B cell (primary cell): ENCODE data around the gene CXADR. TPM values are rescaled to one million over a fixed set of nuclear protein-coding genes. Genes with fewer than 3 reads are reported as not detected.

ENCODE experiments used
- ATAC-seq: fragments of 200-7000 bp; cut with Tn5 transposase; one replicate; pipeline ENCODE4 v1.10.0; 2021; ENCODE audit warnings: low read depth, mild to moderate bottlenecking, moderate number of reproducible peaks, moderate library complexity
- CTCF ChIA-PET: fragments of 350-600 bp; sonication (Branson Sonifier 250); formaldehyde crosslinking; loops from one replicate; lab custom pipeline; 2021; ENCODE audit warnings: antibody characterized with exemption, inconsistent platforms; lab: Charles Lee
- POLR2A ChIA-PET: fragments of 350-600 bp; sonication (Branson Sonifier 250); formaldehyde crosslinking; loops from one replicate; lab custom pipeline; 2021; ENCODE audit warnings: antibody characterized with exemption; lab: Charles Lee
- DNase-seq: peaks from one replicate; pipeline ENCODE4 v3.0.0; 2013
- H2AFZ ChIP-seq: 2 replicates; pipeline ENCODE4 v1.6.1; 2012; ENCODE audit warnings: mild to moderate bottlenecking, low read depth, low read length; ENCODE audit not compliant: insufficient read depth, poor library complexity, severe bottlenecking
- H3K27ac ChIP-seq, 2 donors: 1 replicate in 1 of 2; 2 replicates in 1 of 2; pipeline ENCODE4 v1.5.1; 2012 to 2013; ENCODE audit warnings: low read length in 2 of 2, mild to moderate bottlenecking in 2 of 2, moderate library complexity in 1 of 2
- H3K27me3 ChIP-seq, 4 experiments: fragments of 200-600 bp in 1 of 4; sonication (generic) in 1 of 4; replicated peaks in 1 of 4; 1 replicate in 2 of 4; 2 replicates in 2 of 4; pipeline versions ENCODE4 v1.6.1 to v1.7.0; 2013 to 2016; ENCODE audit warnings: low read length in 3 of 4, mild to moderate bottlenecking in 2 of 4, mixed read lengths in 1 of 4, moderate library complexity in 1 of 4; ENCODE audit not compliant: insufficient read depth in 4 of 4, control insufficient read depth in 3 of 4; ENCODE audit errors: control extremely low read depth in 1 of 4
- H3K36me3 ChIP-seq, 2 experiments: replicated peaks in 1 of 2; 1 replicate in 1 of 2; 2 replicates in 1 of 2; pipeline versions ENCODE4 v1.6.1 to v1.7.1; 2013; ENCODE audit warnings: low read length in 1 of 2; ENCODE audit not compliant: insufficient read depth in 2 of 2, control insufficient read depth in 1 of 2; ENCODE audit errors: control extremely low read depth in 1 of 2, extremely low read depth in 1 of 2
- H3K4me1 ChIP-seq, 2 donors: fragments of 200-600 bp in 1 of 2; sonication (generic) in 1 of 2; 1 replicate in 1 of 2; 2 replicates in 1 of 2; pipeline versions ENCODE4 v1.5.1 to v1.6.1; 2013 to 2017; ENCODE audit warnings: low read length in 2 of 2; ENCODE audit not compliant: control insufficient read depth in 2 of 2, insufficient read depth in 2 of 2
- H3K4me2 ChIP-seq: replicated peaks from 2 replicates; pipeline ENCODE3; 2012; ENCODE audit warnings: mild to moderate bottlenecking, low read depth, low read length; ENCODE audit not compliant: poor library complexity, severe bottlenecking
- H3K4me3 ChIP-seq, 5 experiments: fragments of 200-600 bp in 1 of 5; sonication (generic) in 1 of 5; 1 replicate in 3 of 5; 2 replicates in 2 of 5; pipeline versions ENCODE4 v1.5.1 to v1.7.0; 2011 to 2016; ENCODE audit warnings: low read length in 4 of 5, mild to moderate bottlenecking in 4 of 5, low read depth in 2 of 5, control low read depth in 1 of 5, moderate library complexity in 1 of 5; ENCODE audit not compliant: insufficient read depth in 1 of 5; ENCODE audit errors: control extremely low read depth in 1 of 5, extremely low read depth in 1 of 5
- H3K79me2 ChIP-seq: fragments of 200-600 bp; sonication (generic); one replicate; pipeline ENCODE4 v1.6.0; 2016; ENCODE audit warnings: low read length; ENCODE audit not compliant: control insufficient read depth, insufficient read depth
- H3K9ac ChIP-seq: fragments of 200-600 bp; sonication (generic); 2 replicates; pipeline ENCODE4 v1.6.1; 2017; ENCODE audit warnings: mild to moderate bottlenecking, low read length, moderate library complexity
- H3K9me3 ChIP-seq, 3 donors: one replicate each; pipeline versions ENCODE4 v1.6.1 to v1.7.1; 2013; ENCODE audit warnings: low read length in 2 of 3; ENCODE audit not compliant: control insufficient read depth in 2 of 3, insufficient read depth in 1 of 3; ENCODE audit errors: control extremely low read depth in 1 of 3
- H4K20me1 ChIP-seq: 2 replicates; pipeline ENCODE4 v1.6.0; 2012; ENCODE audit warnings: mild to moderate bottlenecking, low read length; ENCODE audit not compliant: insufficient read depth, control insufficient read depth, poor library complexity, severe bottlenecking
- H3K27ac Mint-ChIP-seq: one replicate; pipeline ENCODE4 v1.8.0; 2021; ENCODE audit warnings: mixed read lengths
- H3K27me3 Mint-ChIP-seq: one replicate; pipeline ENCODE4 v1.8.0; 2021; ENCODE audit warnings: mixed read lengths
- H3K4me1 Mint-ChIP-seq: one replicate; pipeline ENCODE4 v1.8.0; 2021; ENCODE audit warnings: mixed read lengths
- H3K4me3 Mint-ChIP-seq: one replicate; pipeline ENCODE4 v1.8.0; 2021; ENCODE audit warnings: mixed read lengths
- H3K9me3 Mint-ChIP-seq: one replicate; pipeline ENCODE4 v1.8.0; 2022; ENCODE audit warnings: mixed read lengths; ENCODE audit not compliant: insufficient read depth
- EZH2 ChIP-seq: IDR thresholded peaks from 2 replicates; pipeline ENCODE4 v1.6.1; 2012; ENCODE audit warnings: borderline replicate concordance, low read depth, mild to moderate bottlenecking, moderate library complexity, low read length; ENCODE audit not compliant: insufficient read depth, poor library complexity, severe bottlenecking
- WGBS: methylation state at CpG from one replicate; pipeline ENCODE4 v1.1.5; 2013; ENCODE audit warnings: missing lambda C conversion rate; ENCODE audit not compliant: insufficient coverage; 5-methylcytosine and 5-hydroxymethylcytosine counted together
- intact Hi-C: fragments of 100-400 bp; cut with micrococcal nuclease; formaldehyde crosslinking; loops from one replicate; pipeline ENCODE4 v1.10.0; 2022
- polyA plus RNA-seq: library from polyadenylated mRNA; depleted of rRNA; stranded (reverse); fragments of >200 nt; gene quantifications from 2 replicates; pipeline ENCODE4 v1.2.3, GENCODE V29; 2012
- total RNA-seq, 2 donors: library from RNA; stranded (reverse); fragments of 120-200 nt in 1 of 2; gene quantifications; 1 replicate in 1 of 2; 2 replicates in 1 of 2; pipeline versions ENCODE4 v1.2.3 to v1.2.4, GENCODE V29; 2013 to 2022
- TF ChIP-seq, protein P1 (sequence below): fragments of 200-600 bp; IDR thresholded peaks from one replicate; pipeline ENCODE4 v1.8.0; 2022; ENCODE audit warnings: antibody characterized with exemption, mild to moderate bottlenecking

CXADR gene
- total and polyA plus RNA-seq, 2 donors (not counting 1 experiment from before 2014, with no cell fraction given) = not detected

DNA sequence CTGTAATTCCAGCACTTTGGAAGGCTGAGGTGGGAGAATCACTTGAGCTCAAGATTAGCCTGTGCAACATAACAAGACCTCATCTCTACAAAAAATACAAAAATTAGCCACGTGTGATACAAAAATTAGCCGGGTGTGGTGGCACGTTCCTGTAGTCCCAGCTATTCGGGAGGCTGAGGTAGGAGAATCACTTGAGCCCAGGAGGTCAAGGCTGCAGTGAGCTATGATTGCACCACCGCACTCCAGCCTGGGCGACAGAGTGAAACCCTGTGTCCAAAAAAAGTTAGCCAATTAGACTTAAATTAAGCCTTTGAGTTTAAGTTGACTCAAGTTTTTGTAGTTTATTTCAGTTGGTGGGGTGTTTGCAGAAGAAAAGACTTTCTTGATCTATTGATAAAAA lies 11.8 kb downstream of the CXADR start:
- intact Hi-C loops = no loop called here
- Histone ChIP-seq H4K20me1 (no peaks in the 10 kb centered on the region), H3K4me1 (no peaks in the 10 kb centered on the region), H3K36me3 (no peaks in the 10 kb centered on the region), H3K27ac (no peak overlapping the region), H3K79me2 (no peaks in the 10 kb centered on the region), H3K9ac (no peak overlapping the region), H3K9me3 (no peaks in the 10 kb centered on the region), H3K27me3 (no peaks in the 10 kb centered on the region), H3K4me3 (no peak overlapping the region), H2AFZ (no peak overlapping the region), H3K4me2 (no peak overlapping the region)
- ChIA-PET CTCF (no interaction called here), POLR2A (no interaction called here)
- Mint-ChIP-seq H3K4me3 (no peak overlapping the region), H3K9me3 (no peaks in the 10 kb centered on the region), H3K27ac (no peak overlapping the region), H3K4me1 (no peaks in the 10 kb centered on the region), H3K27me3 (peaks cover 11% of the 10 kb centered on the region)
- DNase-seq = no peak
- TF ChIP-seq, protein P1, sequence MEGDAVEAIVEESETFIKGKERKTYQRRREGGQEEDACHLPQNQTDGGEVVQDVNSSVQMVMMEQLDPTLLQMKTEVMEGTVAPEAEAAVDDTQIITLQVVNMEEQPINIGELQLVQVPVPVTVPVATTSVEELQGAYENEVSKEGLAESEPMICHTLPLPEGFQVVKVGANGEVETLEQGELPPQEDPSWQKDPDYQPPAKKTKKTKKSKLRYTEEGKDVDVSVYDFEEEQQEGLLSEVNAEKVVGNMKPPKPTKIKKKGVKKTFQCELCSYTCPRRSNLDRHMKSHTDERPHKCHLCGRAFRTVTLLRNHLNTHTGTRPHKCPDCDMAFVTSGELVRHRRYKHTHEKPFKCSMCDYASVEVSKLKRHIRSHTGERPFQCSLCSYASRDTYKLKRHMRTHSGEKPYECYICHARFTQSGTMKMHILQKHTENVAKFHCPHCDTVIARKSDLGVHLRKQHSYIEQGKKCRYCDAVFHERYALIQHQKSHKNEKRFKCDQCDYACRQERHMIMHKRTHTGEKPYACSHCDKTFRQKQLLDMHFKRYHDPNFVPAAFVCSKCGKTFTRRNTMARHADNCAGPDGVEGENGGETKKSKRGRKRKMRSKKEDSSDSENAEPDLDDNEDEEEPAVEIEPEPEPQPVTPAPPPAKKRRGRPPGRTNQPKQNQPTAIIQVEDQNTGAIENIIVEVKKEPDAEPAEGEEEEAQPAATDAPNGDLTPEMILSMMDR = no peak
- TF ChIP-seq EZH2 = no peak
- WGBS = 95% methylated on average over 6 of the region's 6 CpGs
- no peak for ATAC-seq

DNA sequence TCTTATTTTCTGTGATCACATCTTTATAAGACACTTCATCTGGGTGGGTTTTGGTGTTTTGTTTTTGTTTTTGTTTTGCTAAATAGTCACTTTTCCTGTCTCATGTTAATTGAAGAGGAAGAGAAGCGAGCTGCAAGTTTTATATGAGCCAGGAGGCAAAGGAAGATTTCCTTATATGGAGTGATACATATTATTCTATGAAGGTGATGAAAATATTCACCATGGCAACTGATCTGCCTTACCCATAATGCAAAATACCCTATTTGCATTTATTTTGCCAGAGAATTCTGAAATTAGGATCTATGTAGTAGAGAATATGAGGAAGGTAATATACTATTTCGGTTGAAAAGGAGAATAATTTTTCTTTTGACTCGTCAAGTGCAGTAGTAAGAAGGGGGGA lies 13.9 kb downstream of the CXADR start:
- Histone ChIP-seq H3K9me3 (no peaks in the 10 kb centered on the region), H3K27me3 (no peaks in the 10 kb centered on the region), H3K4me2 (no peak overlapping the region), H3K4me1 (no peaks in the 10 kb centered on the region), H3K27ac (no peak overlapping the region), H3K79me2 (no peaks in the 10 kb centered on the region), H3K36me3 (no peaks in the 10 kb centered on the region), H3K4me3 (no peak overlapping the region), H4K20me1 (no peaks in the 10 kb centered on the region), H2AFZ (no peak overlapping the region), H3K9ac (no peak overlapping the region)
- DNase-seq (no peak), ATAC-seq (no peak)
- Mint-ChIP-seq H3K4me1 (no peaks in the 10 kb centered on the region), H3K27me3 (no peaks in the 10 kb centered on the region), H3K9me3 (no peaks in the 10 kb centered on the region), H3K27ac (no peak overlapping the region), H3K4me3 (no peak overlapping the region)
- CTCF ChIA-PET = no interaction called here
- WGBS = no CpG with 5 or more reads among the region's 3 CpGs
- intact Hi-C loops = no loop called here
- POLR2A ChIA-PET = no interaction called here
- TF ChIP-seq, protein P1 = no peak
- no peak for TF ChIP-seq EZH2
